Measurements from ENCODE around the gene MEGF6.

Gene MEGF6, protein sequence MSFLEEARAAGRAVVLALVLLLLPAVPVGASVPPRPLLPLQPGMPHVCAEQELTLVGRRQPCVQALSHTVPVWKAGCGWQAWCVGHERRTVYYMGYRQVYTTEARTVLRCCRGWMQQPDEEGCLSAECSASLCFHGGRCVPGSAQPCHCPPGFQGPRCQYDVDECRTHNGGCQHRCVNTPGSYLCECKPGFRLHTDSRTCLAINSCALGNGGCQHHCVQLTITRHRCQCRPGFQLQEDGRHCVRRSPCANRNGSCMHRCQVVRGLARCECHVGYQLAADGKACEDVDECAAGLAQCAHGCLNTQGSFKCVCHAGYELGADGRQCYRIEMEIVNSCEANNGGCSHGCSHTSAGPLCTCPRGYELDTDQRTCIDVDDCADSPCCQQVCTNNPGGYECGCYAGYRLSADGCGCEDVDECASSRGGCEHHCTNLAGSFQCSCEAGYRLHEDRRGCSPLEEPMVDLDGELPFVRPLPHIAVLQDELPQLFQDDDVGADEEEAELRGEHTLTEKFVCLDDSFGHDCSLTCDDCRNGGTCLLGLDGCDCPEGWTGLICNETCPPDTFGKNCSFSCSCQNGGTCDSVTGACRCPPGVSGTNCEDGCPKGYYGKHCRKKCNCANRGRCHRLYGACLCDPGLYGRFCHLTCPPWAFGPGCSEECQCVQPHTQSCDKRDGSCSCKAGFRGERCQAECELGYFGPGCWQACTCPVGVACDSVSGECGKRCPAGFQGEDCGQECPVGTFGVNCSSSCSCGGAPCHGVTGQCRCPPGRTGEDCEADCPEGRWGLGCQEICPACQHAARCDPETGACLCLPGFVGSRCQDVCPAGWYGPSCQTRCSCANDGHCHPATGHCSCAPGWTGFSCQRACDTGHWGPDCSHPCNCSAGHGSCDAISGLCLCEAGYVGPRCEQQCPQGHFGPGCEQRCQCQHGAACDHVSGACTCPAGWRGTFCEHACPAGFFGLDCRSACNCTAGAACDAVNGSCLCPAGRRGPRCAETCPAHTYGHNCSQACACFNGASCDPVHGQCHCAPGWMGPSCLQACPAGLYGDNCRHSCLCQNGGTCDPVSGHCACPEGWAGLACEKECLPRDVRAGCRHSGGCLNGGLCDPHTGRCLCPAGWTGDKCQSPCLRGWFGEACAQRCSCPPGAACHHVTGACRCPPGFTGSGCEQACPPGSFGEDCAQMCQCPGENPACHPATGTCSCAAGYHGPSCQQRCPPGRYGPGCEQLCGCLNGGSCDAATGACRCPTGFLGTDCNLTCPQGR (N-terminal part only)

DNA sequence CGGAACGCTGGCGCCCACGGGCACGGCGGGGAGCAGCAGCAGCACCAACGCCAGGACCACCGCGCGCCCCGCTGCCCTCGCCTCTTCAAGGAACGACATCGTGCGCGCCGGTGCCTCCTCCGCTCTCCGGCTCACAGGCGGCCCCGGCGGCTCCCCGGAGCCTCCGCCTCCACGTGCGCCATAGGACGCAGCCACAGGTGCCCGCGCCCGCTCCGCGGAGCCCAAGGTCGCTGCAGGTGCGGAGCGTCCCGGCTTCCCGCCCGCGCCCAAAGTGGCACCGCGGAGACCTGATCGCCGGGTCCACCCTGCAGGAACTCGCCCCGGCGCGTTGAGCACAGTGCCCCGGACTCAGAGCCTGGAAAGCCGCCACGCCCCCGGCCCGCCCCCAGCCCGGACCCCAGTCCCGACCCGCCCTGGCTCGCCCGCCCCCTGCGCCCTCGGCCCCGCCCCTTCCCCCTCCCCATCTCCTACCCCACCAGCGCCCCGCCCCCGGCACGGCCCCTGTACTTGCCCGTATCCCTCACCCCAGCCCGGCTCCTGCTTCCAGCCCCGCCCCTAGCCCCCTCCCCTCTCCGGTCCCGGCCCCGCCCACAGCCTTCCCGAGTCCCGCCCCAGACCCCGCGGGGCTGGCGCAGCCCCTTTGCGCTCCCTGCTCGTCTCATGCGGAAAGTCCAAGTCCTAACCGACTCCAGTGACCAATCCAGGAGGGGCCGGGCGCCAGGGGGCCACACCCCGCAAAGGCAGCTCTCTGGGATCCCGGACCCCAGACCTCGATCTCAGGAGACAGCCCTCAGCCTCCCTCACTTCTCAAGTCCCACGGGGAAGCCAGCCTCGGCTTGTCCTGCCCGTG, at the start of gene MEGF6:
Gene MEGF6 (minus strand): TSS at position 339 of the 850 bp plus-strand sequence. CDS start 240 bp downstream, at position 99.
- peak in 1 of 14 donors; percentile 34 for DNase-seq

- no peak for DNase-seq
These were observed 49.4 kb upstream of the MEGF6 start for GRCh38 chr1:3660704-3661103.

DNA sequence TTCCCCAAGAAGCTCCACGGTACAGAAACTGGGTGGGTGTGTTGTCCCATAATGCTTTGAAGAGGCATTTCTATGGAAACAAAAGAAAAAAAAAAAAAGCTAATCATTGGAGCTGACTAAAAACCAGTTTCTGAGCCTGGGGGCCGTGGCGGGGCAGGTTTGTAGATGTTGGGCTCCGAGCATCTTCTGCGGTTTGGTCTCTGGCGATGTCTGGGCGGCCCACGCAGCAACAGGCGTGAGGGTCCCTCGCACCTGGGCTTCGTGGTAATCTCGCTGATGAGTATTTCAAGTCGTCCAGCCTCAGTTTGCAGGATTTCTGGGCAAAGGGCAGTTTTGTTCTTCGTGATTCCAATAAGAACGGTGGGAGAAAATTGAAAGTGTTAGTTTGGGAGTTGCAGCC, 47.8 kb upstream of the MEGF6 start:
- DNase-seq = no peak

GRCh38 chr1:3658231-3658615, 46.9 kb upstream of the MEGF6 start:
- DNase-seq = no peak

DNA sequence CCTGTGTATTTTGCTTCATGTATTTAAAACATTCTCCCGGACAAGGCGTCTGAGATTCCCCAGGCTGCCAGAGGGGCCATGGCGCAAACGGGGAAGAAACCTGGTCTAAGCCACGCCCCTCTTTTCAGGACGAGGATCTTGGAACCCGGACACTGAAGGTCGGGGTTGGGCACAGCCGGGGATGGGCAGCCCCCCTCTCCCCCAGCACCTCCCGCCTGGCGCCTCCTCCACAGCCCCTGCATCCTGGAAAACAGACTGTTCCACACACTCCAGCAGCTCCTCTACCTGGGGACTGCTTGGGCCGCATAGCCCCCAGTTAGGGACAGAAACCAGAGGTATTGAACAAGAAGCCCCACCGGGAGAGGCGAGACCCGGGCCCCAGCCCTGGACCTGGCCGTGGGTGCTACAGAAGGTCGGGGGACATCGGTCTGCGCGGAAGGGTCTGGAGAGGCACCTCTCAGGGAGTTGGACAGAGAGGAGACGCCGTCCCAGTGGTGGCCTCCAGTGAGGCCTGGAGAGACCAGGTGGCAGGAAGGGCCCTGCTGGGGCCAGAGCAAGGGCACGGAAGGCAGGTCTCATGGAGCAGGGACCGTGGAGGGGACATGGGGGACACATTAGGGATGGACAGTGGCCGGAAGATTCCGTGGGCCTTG, 46.4 kb upstream of the MEGF6 start:
- no peak for DNase-seq

DNA sequence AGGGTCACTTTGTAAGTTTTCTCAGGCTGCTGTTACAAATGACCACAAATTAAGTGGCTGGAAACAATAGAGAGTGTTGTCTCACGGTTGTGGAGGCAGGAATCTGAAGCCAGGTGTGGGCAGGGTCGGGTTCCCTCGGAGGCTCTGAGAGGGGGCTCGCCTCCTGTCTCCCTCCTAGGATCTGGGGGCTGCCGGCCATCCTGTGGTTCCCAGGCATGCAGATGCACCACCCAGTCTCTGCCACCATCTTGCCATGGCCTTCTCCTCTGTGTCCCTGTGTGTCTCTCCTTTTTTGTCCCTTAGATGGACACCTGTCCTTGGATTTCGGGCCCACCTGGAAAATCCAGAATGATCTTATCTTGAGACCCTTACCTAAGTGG, 45.8 kb upstream of the MEGF6 start:
- no peak for DNase-seq

GRCh38 chr1:3656450-3657095, 45.3 kb upstream of the MEGF6 start:
- no peak for DNase-seq

GRCh38 chr1:3654549-3655281, 43.4 kb upstream of the MEGF6 start:
- no peak for DNase-seq

GRCh38 chr1:3653286-3653618, 41.9 kb upstream of the MEGF6 start:
- DNase-seq = peak in 1 of 14 donors; percentile 54

GRCh38 chr1:3652548-3653285, 41.4 kb upstream of the MEGF6 start:
- peak in 1 of 14 donors; percentile 67 for DNase-seq

- DNase-seq = peak in 1 of 14 donors; percentile 37
These were observed 40.7 kb upstream of the MEGF6 start, which contains the start of gene TP73 for GRCh38 chr1:3651930-3652547. TP73 (plus strand) TSS chr1:3652516; CDS start chr1:3682366, 29,850 bp downstream.

DNA sequence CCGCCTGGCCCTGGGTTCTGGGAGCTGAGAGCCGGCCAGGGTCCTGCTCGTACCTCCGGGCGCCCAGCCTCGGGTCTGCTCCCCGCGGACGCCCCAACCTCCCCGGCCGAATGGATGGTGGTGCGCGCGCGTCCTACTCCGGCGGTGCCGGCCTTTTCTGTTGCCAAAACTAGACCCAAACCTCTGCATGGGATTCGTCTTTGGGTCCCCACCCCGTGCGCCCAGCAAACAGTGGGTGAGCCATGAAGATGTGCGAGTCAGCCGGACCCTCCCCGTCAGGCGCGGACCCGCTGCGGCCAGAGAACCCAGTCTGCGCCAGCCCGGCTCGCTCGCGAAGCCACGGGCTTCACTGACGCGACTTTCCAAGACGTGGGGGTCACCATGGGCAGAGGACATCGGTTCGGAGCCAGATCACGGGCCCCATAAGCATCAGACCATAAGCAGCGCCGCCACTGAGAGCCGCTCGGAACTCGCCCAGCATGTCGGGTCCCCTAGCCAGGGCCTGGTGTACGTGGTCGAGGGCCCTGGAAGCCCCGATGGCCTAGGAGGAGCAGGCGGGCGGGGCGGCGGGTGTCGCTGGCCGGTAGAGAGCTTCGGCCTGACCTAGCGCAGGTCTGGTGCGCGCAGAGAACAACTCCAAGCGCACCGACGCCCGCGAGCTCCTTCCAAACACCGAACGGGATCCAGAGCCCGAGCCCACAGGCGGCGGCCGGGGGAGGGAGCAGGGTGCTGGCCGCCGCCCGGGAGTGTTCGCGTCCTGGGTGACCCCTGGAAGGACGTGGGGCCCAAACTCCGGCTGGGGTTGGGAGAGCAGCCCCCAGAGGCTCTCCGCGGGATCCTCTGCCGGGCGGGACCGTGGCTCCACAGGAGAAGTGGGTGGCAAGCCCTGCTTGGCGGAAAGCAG, 40.0 kb upstream of the MEGF6 start:
- peak in 1 of 14 donors; percentile 25 for DNase-seq

- no peak for DNase-seq
These were observed 39.1 kb upstream of the MEGF6 start for GRCh38 chr1:3650248-3651025.

- peak in 13 of 14 donors; percentile 31 to 83 (median 67) for DNase-seq
These were observed 38.3 kb upstream of the MEGF6 start, which contains the start of gene WRAP73 for GRCh38 chr1:3649342-3650247. WRAP73 (minus strand) TSS chr1:3650103; CDS start chr1:3649999, 104 bp downstream.

DNA sequence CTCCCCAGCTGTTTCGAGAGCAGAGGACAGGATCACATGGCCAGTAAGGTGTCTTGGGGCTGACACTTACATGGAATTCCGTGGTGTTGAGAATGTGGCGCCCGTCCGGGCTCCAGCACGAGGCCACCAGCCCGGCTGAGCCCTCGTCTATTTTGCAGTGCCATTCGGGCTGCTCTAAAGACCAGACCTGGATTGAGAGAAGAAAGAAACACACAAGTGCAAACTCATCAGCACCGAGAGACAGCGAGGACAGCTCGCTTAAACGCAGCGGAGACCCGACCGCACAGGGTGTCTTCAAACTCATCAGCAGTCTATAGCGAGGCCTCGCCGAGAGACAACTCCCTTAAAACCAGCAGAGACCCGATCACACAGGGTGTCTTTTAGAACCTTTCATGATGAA, 35.3 kb upstream of the MEGF6 start:
- no peak for DNase-seq

Data from C1 segment of cervical spinal cord (tissue), 14 donors.